ENCODE measurements around the gene ULK1.

Gene ULK1

DNA sequence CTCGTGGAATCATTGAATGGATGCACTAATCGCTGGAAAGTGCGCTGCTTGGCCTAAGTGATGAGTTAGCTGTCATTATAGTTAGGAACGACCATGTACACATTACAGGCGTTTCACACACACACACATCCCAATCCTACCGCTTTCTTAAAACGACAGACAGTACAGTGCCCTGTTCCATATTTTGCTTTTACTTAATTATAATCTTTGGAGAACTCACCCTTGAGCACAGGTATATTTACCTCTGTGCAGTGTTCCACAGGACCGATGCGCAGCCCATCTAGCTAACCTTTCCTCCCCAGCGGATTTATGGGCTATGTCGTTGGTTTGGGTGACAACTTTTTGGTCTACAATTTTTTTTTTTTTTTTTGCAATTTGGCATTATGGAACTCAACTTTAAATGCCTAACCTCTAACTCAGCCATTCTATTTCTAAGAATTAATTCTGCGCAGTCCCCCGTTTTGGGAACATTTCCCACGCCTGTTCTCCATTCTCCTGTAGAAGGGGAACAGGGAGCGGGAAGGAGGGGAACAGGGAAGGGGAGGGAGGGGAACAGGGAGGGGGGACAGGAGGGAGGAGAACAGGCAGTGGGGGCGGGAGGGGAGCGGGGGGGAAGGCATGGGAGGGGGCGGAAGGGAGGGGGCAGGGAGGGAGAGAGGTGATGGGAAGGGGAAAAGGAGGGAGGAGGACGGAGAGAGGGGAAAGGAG is 663 bp upstream of the ULK1 start:
- no peak for DNase-seq

DNA sequence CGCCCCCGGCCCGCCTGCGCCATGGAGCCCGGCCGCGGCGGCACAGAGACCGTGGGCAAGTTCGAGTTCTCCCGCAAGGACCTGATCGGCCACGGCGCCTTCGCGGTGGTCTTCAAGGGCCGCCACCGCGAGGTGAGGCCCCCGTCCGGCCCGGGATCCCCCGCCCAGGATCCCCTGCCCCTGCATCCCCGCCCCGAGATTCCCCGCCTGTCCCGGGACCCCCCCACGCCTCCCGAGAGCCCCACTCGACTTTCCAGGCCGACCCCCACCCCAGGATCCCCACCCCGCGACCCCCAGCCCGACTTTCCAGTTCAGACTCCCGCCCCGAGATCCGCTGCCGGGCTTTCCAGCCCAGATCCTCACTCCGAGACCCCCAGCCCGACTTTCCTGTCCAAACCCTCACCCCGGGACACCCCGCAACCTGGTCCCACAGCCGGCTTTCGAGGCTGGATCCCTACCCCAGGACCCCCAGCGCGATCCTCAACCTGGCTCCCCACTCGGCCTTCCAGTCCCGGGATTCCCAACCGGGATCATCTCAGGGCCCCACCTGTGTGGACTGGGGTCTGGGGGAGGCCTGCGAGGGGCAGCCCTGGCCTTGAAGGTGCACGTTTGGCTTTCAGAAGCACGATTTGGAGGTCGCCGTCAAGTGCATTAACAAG is 688 bp downstream of the ULK1 start:
- no peak for DNase-seq

DNA sequence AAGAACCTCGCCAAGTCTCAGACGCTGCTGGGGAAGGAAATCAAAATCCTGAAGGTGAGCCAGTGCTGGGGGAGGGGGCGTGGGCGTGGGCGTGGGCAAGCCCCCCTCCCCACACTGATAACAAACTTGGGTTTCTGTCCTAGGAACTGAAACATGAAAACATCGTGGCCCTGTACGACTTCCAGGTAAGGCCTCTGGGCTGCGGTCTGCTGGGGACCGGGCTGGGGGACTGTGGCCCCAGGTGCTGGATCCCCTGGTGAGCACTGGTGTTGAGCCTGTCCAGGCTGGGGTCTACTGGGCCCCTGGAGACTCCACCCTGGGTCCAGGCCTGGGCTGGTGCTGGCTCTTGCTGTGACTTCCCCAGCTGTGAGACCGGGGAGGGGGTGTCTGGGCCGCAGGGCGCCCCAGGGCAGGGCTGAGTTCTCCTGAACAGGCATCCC is 1.2 kb downstream of the ULK1 start:
- peak; percentile 35 for DNase-seq

DNA sequence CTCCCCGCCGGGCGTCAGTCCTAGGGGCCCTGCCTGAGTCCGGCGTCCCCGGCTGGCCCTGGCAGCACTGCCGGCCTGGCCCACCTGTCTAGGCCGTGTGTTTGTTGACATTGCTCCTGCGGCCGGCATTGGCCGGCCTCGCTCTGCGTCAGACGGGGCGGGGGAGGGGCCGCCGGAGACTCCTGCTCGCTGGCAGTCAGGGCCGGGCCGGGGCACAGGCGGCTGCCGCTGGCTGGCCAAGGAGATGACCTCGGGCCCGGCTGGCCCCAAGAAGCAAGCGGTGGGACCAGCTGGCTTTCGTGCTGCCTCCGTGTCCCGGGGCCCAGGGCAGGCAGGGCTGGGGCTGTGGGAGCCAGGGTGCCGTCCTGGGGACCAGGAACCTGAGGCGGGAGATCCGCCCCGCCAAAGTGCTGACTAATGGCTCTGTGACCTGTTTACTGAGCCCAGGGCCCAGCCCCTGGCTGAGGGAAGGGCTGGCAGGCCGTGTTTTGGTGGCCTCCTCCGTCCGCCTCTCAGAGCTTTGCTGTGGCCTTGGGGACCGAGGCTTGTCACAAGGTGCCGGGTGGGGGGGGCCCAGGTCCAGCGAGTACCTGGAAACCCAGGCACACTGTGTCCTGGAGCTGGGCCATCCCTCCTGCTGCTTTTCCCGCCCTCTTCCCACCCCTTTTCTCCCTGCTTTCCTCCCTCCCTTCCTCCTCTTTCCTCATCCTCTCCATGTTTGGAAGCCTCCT is 1.8 kb downstream of the ULK1 start:
- DNase-seq = peak; percentile 53 to 62

DNA sequence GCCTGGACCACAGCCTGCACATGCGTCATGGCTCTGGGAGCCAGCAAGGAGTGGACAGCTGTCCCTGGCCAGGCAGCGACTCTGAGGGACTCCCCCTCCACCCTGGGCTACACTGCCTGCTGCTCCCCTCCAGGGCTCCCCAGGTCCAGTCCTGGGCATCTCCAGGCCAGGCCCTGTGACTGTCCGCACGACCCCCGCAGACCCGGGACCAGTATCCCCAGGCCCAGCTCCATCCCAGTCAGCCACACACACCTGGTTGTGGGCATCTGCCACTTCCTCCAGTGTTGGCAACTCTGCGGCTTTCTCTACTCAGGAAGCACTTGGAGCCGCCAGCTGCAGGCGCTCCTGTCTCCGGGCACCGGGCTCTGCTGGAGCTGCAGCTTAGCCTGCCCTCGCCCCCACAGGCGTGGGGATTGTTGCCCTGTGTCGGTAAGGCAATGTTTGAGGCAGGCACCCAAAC is 2.4 kb downstream of the ULK1 start:
- DNase-seq = no peak

DNA sequence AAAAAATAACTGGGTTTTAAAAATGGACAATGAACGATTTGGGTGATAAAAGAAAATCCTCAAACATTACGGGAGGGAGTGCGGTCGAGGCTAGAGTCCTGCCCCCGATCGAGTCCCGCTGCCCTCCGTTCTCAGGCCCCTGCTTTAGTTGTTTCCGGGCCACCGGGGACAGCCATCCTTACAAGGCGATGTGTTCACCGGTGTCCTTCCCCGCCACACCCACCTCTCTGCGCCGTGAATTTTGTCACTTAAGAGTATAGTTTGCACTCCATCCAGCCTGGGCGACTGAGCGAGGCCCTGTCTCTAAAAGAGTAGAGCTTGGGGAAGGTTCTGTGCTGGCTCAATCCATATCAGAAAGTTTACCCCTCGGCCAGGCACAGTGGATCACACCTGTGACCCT is 2.9 kb downstream of the ULK1 start:
- no peak for DNase-seq

DNA sequence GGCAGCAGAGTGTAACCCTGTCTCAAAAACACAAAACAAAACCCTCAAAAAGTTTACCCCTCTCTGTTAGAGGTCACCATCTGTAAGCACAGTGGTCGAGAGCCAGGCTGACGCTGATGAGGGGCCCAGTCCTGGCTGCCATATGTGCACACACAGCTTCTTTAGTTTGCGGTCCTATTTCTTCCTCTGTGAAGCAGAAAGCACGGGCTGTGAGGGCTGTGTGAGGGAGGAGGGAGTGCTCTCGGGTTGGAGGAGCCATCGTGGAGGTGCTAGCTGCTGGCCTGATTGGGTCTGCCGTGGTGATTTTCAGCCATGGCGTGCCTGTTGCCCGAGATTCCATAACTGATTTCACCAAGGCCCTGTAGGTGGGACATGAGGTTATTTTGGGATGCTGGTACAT is 3.5 kb downstream of the ULK1 start:
- DNase-seq = no peak

DNA sequence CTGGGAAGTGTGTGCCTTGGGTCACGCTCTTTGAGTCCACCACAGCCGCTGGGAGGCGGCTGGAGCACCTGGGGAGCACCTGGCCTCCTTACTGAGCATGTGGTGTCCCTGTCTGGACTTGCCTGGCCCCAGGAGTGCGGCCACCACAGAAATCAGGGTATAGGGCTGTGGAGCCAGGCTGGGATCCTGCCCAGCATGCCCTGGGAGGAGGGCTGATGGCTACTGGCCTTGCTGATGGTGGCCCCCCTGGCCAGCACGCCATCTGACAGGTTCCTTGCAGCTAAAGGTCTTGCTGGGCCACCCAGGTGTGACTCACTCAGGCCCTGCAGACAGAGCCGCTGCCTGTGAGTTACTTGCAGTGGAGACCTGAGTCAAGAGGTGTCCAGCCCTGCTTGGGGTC is 6.0 kb downstream of the ULK1 start:
- no peak for DNase-seq

DNA sequence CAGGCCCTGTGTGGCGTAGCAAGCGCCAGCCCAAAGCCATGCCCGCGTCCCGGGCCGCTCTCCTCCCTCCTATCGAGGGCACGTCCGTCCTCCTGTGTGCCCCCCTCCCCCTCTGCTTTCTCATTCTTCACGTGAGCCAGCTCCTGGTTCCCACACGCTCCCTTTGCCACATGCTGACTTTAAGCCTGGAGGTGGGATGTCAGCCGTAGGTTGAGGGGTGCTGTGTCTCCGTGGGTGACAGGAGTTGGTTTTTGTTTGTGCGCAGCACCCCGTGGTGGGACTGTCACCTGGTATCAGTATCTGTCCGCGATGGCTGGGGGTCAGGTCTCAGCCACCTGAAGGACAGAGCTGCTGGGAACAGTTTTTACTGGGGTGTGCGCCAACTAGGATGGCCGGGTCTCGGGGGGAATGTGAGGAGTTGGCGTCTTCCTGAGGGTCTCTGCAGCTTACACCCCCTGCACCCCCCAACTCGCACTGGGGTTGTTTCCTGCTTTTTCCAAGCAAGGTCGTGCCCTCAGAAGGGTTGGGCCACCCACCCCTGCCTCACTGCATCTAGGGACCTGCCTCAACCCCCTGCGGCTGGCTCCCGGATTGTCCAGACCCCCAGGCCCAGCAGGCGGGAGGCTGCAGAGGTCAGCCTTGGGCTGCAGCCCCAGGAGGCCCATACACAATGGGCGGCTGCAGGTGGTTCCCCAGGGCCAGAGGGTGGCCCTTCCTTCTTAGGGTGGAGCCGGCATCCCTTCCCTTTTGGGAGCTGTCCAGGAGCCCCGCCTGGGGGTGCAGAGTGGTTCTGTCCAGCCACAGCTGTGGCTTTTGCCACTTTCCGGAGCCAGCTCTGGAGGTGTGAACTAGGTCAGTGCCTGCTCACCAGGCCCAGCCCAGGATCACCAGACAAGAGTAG is 7.3 kb downstream of the ULK1 start:
- DNase-seq = no peak

DNA sequence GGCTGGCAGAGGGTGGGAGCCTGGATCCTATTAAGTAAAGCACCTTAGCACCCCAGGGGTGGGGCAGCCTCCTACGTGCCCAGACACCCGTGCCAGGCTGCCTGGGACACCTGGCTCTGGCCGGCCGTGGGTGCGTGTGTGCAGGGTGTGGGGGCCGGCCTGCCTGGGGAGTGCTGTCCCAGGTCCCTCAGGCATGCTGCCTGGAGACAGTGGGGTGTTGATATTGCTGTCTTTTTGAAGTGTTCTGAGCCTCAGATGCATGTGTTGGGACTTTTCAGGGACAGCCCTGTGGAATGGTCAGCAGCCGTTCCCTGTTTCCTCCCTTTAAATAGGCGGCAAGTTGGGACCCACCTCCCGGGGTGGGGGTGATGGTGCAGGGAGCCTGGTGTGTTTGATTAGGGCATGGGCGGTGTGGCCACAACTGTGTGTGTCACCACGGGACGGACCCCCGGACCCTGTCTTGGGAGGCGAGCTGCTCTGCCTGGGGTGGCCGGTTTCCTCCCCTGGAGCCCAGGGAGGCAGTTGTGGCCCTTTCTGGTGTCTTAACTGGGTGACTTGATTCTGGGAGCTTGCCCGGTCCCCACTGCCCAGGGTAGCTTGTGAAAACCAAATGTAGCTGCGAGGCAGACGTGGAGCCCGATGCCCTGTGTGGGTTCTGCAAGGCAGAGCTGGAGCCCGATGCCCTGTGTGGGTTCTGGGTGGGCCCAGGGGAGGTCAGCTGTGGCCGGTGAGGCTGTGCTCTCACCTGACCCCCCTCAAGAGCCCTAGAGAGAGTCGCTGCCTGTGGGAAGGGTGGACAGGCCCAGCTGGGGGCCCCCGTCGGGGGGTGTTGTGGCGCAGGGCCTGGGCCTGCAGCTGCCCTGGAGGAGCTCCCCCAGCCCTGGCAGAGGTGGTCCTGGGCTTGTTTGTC is 8.2 kb downstream of the ULK1 start:
- DNase-seq = no peak

DNA sequence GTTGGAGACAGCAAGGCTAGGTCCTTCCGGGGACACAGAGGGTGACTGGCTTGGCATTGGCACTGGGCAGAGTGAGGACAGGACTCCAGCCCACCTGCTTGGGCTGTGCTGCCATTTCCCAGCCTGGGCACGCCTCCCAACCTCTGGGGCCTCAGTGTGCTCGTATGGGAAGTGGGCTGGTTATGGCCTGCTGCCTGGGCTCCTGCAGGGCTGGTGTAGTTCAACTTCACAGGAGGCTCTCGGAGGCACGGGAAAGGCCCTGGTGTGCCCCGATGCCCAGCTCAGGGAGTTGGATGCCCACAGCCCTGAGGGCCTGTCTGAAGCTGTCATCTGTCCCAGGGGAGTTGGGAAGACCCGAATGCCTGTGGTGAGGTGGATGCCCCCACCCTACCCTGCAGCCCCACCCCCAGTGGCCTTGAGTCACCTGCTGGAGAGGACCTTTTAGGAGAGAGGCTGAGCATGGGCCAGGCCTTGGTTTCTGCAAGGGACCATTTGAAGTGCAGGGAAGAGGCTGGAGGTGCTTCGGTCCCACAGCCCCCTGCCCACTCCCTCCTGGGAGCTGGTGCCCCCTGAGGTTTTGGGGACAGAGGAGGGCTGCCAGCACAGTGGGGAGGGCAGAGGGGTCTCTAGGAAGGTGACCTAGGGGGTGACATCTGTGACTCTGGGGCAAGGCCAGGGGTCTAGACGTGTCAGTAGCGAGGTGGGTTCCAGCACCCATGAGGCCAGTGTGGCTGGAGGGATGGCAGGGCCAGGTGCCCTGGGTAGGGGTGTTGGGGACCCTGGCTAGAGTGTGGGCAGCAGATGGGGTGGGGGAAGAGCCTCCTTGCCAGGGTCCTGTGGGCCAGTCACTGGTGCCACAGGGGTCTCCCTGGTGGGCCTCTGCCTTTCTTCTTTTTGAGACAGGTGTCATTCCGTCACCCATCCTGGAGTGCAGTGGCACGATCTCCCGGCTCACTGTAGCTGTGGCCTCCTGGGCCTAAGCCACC is 9.1 kb downstream of the ULK1 start:
- no peak for DNase-seq

DNA sequence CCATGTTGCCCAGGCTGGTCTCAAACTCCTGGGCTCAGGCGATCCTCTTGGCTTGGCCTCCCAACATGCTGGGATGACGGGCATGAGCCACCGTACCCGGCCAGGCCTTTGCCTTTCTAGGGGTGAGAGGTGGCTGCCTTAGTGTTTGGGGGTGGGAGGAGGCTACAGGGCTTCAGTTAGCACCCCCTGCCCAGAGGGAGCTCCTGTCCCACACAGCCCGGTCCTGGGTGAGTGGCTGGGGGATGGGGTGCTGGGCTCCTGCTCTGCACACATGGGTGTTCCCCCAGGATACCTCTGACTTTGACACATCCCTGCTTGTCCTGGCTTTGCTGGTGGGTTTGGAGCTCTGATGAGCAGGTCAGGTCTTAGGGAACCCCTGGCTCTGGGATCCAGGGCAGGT is 9.9 kb downstream of the ULK1 start:
- DNase-seq = no peak

DNA sequence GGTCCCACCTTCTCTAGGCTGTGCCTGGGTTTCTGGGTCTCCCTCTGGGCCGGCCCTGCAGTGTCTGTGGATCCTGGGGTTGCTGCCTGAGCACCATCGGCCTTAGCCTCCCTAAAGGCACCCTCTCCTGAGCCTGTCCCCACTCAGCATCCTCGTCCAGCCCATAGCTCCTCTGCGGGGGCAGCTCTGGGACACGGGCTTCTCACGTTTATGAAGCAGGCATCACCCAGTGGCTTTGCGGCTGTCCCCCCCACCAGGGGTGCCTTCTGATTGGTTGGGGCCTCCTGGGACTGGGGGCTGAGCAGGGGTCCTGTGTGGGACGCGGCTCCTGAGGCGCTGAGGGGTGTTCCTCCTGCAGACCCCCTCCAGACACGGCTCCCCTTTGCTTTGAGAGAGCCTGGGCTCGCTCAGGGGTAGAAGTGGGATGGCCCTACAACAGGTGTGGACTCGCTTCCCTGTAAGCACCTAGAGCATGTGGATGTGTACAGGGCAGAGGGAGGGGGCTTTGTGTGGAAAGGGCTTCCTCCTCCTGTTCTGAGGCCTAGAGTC is 10.7 kb downstream of the ULK1 start:
- DNase-seq = no peak

DNA sequence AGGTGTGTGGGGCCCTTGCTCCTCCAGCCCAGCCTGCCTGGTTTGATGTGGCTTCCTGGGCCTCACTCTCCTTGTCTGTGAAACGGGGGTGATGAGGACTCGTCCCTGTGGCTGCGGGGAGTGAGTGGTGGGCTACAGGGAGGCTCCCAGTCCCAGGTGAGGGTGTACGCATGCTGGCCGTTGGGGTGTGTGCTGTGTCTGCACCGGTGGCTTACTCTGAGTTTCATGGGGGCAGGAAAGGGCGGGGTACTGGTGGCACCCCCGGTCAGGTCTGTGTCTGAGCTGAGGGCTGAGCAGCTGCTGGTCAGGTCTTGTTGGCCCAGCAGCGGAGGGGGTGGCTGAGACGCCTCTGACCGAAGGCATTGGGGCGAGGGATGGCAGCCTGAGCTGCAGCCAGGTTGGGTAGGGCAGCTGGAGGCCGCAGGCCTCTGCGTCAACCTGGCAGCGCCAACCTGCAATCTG is 11.2 kb downstream of the ULK1 start:
- no peak for DNase-seq

DNA sequence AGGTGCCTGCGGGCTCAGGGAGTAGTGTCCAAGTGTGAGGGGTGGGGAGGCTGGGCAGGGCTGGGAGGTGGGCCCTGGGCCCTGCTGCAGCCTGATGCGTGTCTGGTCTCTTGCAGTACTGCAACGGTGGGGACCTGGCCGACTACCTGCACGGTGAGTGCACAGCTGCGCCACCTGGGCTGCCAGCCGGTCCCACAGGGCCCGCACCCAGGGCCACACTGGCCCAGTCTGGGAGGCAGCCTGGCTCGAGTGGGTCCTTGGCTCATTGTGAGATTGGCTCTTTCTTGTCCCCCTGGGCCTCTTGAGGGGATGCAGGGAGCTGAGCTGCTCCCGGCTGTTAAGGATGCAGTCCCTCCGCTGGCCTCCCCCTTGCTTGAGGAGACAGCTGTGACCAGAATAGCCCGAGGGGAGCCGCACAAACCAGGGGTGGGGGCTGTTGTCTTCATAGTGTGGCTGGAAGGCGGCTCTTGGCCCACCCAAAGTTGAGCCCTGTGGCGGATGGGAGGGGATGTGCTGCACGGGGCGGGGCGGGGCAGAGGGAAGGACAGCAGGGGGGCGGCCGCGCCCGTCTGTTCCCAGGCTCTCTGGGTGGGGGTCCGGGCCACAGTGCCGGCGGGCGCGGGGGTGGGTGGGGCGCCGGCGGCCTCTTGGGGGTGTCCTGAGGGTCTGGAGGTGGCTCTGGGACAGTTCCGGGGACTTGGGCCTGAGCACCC is 13.1 kb downstream of the ULK1 start:
- DNase-seq = no peak

DNA sequence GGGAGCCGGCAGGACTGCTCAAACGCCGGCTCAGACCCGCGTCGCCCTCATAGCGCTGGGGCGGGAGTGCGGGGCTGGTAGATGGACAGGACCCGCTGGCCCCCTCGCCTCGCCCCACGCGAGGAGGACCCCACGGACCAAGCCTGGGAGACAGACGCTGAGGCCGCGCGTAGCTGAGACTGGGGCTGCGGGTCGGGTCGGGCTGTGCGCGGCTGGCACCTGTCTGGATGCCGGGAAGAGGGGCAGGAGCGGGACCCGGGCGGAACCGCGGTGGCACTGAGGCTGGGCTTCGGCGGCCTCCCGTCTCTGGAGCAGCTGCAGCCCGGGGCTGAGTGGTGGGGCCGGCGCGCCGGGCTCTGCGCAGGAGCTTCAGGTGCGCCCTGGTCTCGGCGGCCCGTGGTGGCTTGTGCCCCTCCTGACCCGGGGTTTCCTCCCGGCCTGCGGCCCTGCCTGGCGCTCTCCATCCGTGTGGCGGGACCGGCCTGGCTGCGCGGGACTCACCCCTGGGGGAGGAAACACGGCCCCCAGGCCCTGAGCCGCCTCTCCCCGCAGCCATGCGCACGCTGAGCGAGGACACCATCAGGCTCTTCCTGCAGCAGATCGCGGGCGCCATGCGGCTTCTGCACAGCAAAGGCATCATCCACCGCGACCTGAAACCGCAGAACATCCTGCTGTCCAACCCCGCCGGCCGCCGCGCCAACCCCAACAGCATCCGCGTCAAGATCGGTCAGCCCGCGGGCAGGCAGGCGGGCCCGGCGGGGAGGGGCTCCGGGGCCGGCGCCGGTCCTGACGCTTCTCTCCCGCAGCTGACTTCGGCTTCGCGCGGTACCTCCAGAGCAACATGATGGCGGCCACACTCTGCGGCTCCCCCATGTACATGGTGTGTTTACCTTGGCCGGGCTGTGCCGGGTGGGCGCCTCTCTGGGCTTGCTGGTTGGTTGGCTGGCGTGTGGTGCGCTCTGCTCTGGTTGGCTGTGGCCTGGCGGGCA is 14.0 kb downstream of the ULK1 start:
- DNase-seq = no peak

DNA sequence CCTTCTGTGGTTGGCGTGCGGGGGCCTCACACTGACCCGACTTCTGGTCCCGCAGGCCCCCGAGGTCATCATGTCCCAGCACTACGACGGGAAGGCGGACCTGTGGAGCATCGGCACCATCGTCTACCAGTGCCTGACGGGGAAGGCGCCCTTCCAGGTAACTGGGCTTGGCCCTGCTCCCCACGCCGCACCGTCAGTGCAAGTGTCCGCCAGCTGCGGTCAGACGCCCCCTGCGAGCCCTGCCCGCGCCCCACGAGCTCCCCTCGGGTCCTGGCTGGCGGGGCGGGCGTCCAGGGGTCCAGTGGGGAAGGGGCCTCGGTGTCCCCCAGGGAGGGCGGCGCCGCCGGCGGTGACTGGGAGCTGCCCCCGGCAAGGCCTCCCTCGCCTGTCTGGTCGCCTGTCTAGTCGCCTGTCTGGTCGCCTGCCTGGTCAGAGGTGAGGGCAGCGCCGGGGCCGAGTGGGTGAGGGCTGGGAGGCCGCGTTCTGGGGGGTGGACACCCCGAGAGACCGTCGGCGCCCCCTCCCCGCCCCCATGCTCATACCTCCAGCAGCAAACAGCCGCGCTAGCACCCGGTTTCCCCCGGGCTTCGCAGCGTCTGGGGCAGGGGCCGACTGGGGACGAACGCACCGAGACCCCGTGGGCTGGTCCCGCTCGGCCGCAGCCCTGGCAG is 14.8 kb downstream of the ULK1 start:
- no peak for DNase-seq
